Activated CD8-positive, alpha-beta memory T cell treated with anti-CD3 and anti-CD28 coated beads for 1 hour (primary cell): ENCODE results near the gene PTPRF.

Experiments used
- DNase-seq, 2 donors: peaks; one replicate each; pipeline ENCODE4 v3.0.0-alpha.2; 2020; ENCODE audit warnings: low read depth in 1 of 2; ENCODE audit errors: extremely low read depth in 1 of 2

The PTPRF gene

GRCh38 chr1:43653339-43653738 is 122.7 kb downstream of the PTPRF start:
- DNase-seq: no peak

GRCh38 chr1:43653893-43654292 is 123.2 kb downstream of the PTPRF start:
- DNase-seq: no peak

- DNase-seq: no peak
Measured at GRCh38 chr1:43655953-43656352, 125.3 kb downstream of the PTPRF start.

- DNase-seq: no peak
Measured at GRCh38 chr1:43659212-43660166, 128.8 kb downstream of the PTPRF start.

GRCh38 chr1:43660355-43660754 is 129.7 kb downstream of the PTPRF start:
- no peak for DNase-seq

GRCh38 chr1:43664369-43664768 is 133.7 kb downstream of the PTPRF start:
- DNase-seq: no peak

GRCh38 chr1:43666608-43667007 is 135.9 kb downstream of the PTPRF start:
- no peak for DNase-seq

GRCh38 chr1:43668956-43669355 is 138.3 kb downstream of the PTPRF start:
- DNase-seq: no peak

GRCh38 chr1:43669878-43670277 is 139.2 kb downstream of the PTPRF start:
- no peak for DNase-seq

- DNase-seq: no peak
Measured at GRCh38 chr1:43671193-43671592, 140.5 kb downstream of the PTPRF start.

- DNase-seq: no peak
Measured at GRCh38 chr1:43671626-43672330, 141.1 kb downstream of the PTPRF start.

GRCh38 chr1:43673261-43673660 is 142.6 kb downstream of the PTPRF start:
- no peak for DNase-seq
